Activated CD4-positive, alpha-beta memory T cell treated with anti-CD3 and anti-CD28 coated beads for 36 hours (primary cell): ENCODE results near the gene SBSN. TPM values are rescaled to one million over a fixed set of nuclear protein-coding genes. Genes with fewer than 3 reads are reported as not detected.
A peak's percentile ranks its signal among the peaks of the same experiment; 100 is the strongest.

Source experiments
- CTCF ChIA-PET: fragments of 350-600 bp; sonication (Branson Sonifier 250); formaldehyde crosslinking; loops from one replicate; lab custom pipeline; 2021; ENCODE audit warnings: antibody characterized with exemption, inconsistent platforms; lab: Charles Lee
- POLR2A ChIA-PET: fragments of 350-600 bp; sonication (Branson Sonifier 250); formaldehyde crosslinking; loops from one replicate; lab custom pipeline; 2021; ENCODE audit warnings: antibody characterized with exemption; lab: Charles Lee
- DNase-seq: peaks from one replicate; pipeline ENCODE4 v3.0.0-alpha.2; 2020
- H3K27ac Mint-ChIP-seq: one replicate; pipeline ENCODE4 v1.8.0; 2021; ENCODE audit warnings: mixed read lengths
- H3K27me3 Mint-ChIP-seq: one replicate; pipeline ENCODE4 v1.8.0; 2021; ENCODE audit warnings: mixed read lengths
- H3K36me3 Mint-ChIP-seq: one replicate; pipeline ENCODE4 v1.8.0; 2021; ENCODE audit warnings: mixed read lengths
- H3K4me1 Mint-ChIP-seq: one replicate; pipeline ENCODE4 v1.8.0; 2021; ENCODE audit warnings: low read depth, mixed read lengths
- H3K4me3 Mint-ChIP-seq: one replicate; pipeline ENCODE4 v1.8.0; 2021; ENCODE audit warnings: mild to moderate bottlenecking, mixed read lengths
- H3K9me3 Mint-ChIP-seq: one replicate; pipeline ENCODE4 v1.8.0; 2021; ENCODE audit warnings: mixed read lengths
- intact Hi-C: fragments of 100-400 bp; cut with micrococcal nuclease; formaldehyde crosslinking; loops from one replicate; pipeline ENCODE4 v1.15.1; 2023
- total RNA-seq, 2 experiments: library from RNA; stranded (reverse); gene quantifications; one replicate each; pipeline ENCODE4 v1.2.3, GENCODE V29; 2021

The SBSN gene
- total RNA-seq, 2 experiments from 2014 or later: 0.10 TPM; not detected in 1

DNA sequence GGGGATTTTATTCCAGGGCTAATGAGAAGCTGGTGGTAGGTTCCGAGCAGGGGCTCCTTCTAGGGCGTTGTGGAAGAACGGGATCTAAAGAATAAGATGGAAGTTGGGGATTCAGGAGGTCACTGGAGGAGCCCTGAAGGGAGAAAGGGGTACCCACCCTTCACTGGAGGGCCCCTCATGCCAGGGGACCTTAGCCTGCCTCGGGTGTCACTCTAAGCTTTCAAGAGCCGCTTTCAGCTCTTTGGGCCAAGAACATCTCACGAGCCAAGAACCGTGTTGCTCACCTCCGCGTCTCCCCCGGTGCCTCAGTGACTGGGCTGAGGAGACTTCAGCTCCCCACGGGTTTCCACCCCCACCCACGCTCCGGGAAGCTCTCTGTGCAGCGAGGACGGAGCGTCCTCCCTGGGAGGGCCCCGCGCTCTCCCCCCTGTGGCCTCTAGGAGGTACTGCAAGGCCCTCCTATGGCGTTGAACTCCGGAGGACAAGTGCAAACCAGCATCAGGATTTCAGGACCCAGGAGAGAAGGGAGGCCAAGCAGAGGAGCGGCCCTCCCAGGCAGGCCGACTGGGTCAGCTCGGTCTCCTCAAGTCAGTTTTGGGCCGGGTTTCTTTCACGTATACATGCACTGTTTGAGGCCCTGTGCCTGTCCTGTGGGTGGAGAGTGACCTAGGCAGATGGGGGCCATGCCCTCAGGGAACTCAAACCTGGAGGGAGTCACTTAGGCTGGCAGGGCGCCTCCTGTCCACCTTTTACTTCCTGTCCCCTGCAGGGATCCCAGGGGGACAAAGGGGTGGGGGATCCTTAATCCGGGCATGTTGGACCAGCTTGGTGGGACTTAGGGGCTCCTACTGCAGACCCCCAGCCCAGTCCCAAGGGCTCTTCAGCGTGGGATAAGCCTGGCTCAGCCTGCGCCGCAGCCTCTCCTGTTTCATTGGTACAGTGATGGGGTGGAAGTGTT lies 32.7 kb downstream of the SBSN start:
- Mint-ChIP-seq H3K27ac (no peak overlapping the region), H3K9me3 (no peaks in the 10 kb centered on the region), H3K4me3 (no peak overlapping the region), H3K27me3 (no peaks in the 10 kb centered on the region), H3K4me1 (peaks cover 5% of the 10 kb centered on the region), H3K36me3 (no peaks in the 10 kb centered on the region)
- CTCF ChIA-PET: interaction anchor here (0.6 to 4.7 kb wide), 41 partner anchors 9 to 436 kb away, joined by 3 to 77 read pairs (median 4); partner anchors contain the start of genes FFAR1 and FFAR3
- peak; percentile 85 for DNase-seq
- POLR2A ChIA-PET: interaction anchor here (0.5 to 0.9 kb wide), 3 partner anchors 118 to 148 kb away, joined by 3 to 4 read pairs (median 3); no protein-coding TSS in a partner anchor
- intact Hi-C loops: loop anchor here (1.0 kb wide), 1 partner anchor 142 kb away; no protein-coding TSS in a partner anchor

DNA sequence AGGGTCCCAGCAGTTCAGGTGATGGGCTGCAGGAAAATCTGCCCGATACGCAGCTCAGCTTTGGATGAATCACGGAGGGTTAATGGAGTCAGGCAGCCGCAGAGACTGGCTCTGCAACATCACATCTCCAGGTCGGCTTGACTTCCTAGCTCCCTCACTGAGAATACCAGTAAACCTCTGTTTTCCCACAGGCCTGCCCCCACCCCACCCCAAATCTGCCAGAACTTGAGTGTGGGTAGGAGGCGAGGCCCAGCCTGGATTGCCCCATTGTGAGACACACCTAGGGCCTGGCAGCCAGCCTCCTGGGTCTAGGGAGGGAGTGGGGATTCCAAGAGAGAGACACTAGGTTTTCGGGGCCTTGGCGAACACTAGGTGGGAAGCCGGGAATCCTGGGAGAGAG lies 34.1 kb downstream of the SBSN start:
- intact Hi-C loops: no loop called here
- H3K27ac Mint-ChIP-seq: no peak overlapping the region
- ChIA-PET CTCF (interaction anchor here (1.2 to 4.7 kb wide), 2 partner anchors 141 to 145 kb away, joined by 6 to 48 read pairs; partner anchors contain the start of gene FFAR1), POLR2A (no interaction called here)
- no peaks in the 10 kb centered on the region for H3K27me3 Mint-ChIP-seq
- H3K9me3 Mint-ChIP-seq: no peaks in the 10 kb centered on the region
- DNase-seq: no peak
- H3K36me3 Mint-ChIP-seq: no peaks in the 10 kb centered on the region
- peaks cover 5% of the 10 kb centered on the region for H3K4me1 Mint-ChIP-seq
- no peak overlapping the region for H3K4me3 Mint-ChIP-seq

DNA sequence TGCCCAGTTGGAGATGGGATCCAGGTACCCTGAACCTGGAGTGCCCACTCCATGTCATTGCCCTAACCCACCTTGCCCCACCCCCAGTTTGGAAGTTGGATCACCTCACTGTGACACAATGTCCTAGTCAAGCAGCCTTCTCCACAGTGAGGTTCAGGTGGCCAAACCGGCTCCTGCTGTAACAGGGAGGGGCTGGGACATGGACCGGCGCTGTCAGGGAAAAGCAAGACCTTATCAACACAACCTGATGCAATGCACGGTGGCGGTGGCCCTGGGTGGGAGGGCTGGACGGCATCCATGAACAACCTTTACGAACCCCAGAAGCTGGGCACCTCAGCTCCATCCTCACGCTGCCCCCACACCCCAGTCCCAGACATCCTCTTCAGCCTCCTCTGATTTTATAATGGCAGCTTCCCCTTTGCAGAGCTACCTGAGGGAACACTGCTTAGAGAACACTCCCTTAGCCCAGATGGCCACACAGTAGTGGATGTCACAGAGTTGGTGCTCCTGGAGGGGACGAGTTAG lies 36.2 kb downstream of the SBSN start:
- Mint-ChIP-seq H3K36me3 (no peaks in the 10 kb centered on the region), H3K27ac (no peak overlapping the region), H3K4me1 (peaks cover 5% of the 10 kb centered on the region), H3K9me3 (no peaks in the 10 kb centered on the region), H3K4me3 (no peak overlapping the region), H3K27me3 (no peaks in the 10 kb centered on the region)
- POLR2A ChIA-PET: no interaction called here
- CTCF ChIA-PET: interaction anchor here (1.3 to 2.3 kb wide), 3 partner anchors 9 to 139 kb away, joined by 3 to 11 read pairs (median 8); no protein-coding TSS in a partner anchor
- no peak for DNase-seq
- intact Hi-C loops: no loop called here

DNA sequence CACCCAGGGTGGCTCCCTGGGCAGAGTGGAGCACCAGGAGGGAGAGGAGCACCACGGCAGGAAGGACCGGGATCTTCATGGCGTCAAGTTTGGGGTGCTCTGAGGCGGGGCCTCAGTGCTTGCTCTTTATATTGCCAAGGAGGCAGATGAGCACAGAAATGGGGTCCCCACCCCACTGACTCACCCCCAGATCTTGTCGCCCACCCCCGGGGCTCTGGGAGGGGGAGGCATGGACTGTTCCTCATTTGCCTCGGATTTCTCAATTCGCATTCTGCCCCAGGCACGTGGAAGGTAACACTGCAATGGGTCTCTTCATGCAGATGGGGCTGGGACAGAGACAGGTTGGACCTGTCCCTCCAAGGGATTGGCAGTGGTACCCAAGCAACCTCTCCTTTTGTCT lies 37.7 kb downstream of the SBSN start, which contains the start of gene KRTDAP:
KRTDAP (minus strand) TSS at position 101 of the 400 bp plus-strand sequence; CDS start at position 79, 22 bp downstream.
- intact Hi-C loops: no loop called here
- no peak for DNase-seq
- Mint-ChIP-seq H3K27ac (no peak within 1 kb of the TSS), H3K27me3 (no peaks in the 10 kb centered on the region), H3K4me1 (peaks cover 5% of the 10 kb centered on the region), H3K9me3 (no peaks in the 10 kb centered on the region), H3K36me3 (no peaks in the 10 kb centered on the region), H3K4me3 (no peak within 1 kb of the TSS)
- CTCF ChIA-PET: interaction anchor here (2.2 kb wide), 1 partner anchor 138 kb away, joined by 11 read pairs; no protein-coding TSS in a partner anchor
- POLR2A ChIA-PET: no interaction called here

DNA sequence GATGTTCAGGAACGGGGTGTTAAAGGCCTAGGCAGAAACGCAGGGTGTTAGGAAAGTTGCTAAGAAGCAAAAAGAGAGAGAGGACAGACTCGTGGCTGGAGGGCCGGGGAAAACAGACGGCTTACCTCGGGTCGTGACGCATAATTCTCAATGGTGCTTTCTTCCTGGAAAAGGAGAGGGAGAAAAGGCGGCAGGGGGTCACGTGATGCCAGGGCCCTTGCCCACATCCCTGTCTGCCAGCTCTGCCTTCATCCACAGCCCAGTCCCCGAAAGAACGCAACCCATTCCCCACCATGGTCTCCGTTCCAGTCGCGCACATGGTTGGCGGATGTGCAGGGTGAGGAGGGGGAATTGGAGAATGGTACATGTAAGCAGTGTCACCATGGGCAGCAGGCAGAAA lies 39.4 kb downstream of the SBSN start:
- H3K4me1 Mint-ChIP-seq: peaks cover 9% of the 10 kb centered on the region
- no peak overlapping the region for H3K27ac Mint-ChIP-seq
- no peaks in the 10 kb centered on the region for H3K36me3 Mint-ChIP-seq
- intact Hi-C loops: no loop called here
- H3K9me3 Mint-ChIP-seq: no peaks in the 10 kb centered on the region
- no peak overlapping the region for H3K4me3 Mint-ChIP-seq
- CTCF ChIA-PET: no interaction called here
- DNase-seq: no peak
- POLR2A ChIA-PET: no interaction called here
- H3K27me3 Mint-ChIP-seq: no peaks in the 10 kb centered on the region

DNA sequence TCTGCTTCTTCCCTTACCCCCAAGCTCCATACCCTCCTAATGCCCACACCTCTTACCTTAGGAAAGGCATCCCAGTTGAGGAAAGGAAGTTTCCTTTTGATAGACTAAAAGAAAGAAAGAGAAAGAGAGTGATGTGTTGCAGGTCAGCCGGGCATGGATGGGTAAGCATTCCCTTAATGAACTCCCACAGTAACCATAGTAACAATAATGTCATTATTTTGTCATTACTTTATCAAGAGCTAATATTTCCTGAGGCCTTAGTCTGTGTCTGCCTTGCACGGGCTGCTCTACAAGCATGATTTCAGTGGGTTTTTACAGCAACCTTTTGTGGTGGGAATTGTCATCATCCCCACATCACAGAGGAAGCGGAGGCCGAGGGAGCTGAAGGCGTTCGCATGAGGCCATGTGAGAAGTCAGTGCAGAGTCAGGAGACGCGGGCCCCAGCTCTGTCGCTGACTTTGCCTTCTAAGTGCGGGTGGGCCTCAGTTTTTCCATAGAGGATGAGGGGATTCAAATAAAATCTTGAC lies 40.4 kb downstream of the SBSN start:
- Mint-ChIP-seq H3K9me3 (no peaks in the 10 kb centered on the region), H3K4me3 (no peak overlapping the region), H3K27ac (no peak overlapping the region), H3K36me3 (no peaks in the 10 kb centered on the region), H3K27me3 (no peaks in the 10 kb centered on the region), H3K4me1 (peaks cover 11% of the 10 kb centered on the region)
- ChIA-PET CTCF (interaction anchor here (0.6 to 3.4 kb wide), 6 partner anchors 8 to 1253 kb away, joined by 3 to 19 read pairs (median 8); no protein-coding TSS in a partner anchor), POLR2A (no interaction called here)
- intact Hi-C loops: no loop called here
- DNase-seq: no peak

DNA sequence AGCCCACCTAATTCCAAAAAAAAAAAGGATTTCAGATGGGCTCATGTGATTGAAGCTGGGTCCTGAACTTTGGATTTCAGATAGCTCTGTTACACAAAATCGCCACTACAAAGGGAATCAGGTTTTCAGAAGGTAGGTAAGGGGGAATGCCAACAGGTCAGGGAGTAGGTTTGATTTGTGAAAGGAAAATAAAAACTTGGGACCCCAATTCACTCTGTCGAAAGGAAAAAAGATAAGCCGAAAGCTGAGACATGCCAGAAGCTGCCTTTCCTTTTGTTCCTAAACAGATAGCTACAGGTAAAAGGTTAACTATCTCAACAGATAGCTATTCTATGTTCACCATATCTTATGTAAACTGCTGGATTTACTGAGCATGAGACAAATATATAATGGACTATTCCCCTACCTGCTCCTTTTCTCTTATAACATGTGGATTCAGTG lies 41.8 kb downstream of the SBSN start:
- Mint-ChIP-seq H3K27me3 (no peaks in the 10 kb centered on the region), H3K4me1 (peaks cover 11% of the 10 kb centered on the region), H3K4me3 (no peak overlapping the region), H3K27ac (no peak overlapping the region), H3K36me3 (no peaks in the 10 kb centered on the region), H3K9me3 (no peaks in the 10 kb centered on the region)
- POLR2A ChIA-PET: no interaction called here
- no peak for DNase-seq
- intact Hi-C loops: no loop called here
- CTCF ChIA-PET: interaction anchor here (0.6 to 3.4 kb wide), 7 partner anchors 9 to 133 kb away, joined by 3 to 19 read pairs (median 5); no protein-coding TSS in a partner anchor

DNA sequence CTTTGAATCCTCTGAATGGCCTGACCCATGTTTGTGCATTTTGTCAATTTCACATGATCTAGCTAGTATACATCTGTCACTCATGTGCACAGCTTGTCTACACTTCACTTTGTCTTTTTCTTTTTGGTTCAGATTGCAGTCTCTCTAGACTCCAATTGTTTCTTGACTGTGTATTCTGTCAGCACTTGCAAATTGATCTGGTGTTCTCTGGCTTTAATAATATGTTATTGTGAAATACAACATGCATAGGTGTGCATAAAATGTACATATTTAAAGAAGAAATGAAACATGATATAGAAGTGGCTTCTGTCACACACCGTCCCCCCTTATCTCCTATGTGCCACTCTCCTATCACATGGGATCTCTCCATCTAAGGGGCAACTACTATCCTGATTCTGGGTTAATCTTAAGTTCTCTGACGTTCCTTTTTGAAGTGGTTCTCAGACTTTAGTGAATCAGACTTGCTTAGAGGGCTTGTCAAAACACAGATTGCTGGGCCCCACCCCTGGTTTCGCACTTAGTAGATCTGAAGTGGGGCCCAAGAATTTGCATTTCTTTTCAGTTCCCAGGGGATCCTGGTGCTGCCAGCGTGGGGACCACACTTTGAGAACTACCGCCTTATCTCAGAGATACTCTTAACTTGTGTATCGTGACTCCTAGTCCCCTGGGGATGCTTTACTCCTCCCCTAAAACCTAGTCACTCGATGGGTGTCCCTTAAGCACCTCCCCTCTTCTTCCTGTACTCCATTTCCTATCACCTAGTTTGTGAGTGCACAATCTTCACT lies 43.7 kb downstream of the SBSN start:
- H3K36me3 Mint-ChIP-seq: no peaks in the 10 kb centered on the region
- no peaks in the 10 kb centered on the region for H3K27me3 Mint-ChIP-seq
- intact Hi-C loops: no loop called here
- peaks cover 11% of the 10 kb centered on the region for H3K4me1 Mint-ChIP-seq
- CTCF ChIA-PET: interaction anchor here (1.9 to 3.4 kb wide), 2 partner anchors 11 kb away, joined by 6 to 19 read pairs; no protein-coding TSS in a partner anchor
- H3K4me3 Mint-ChIP-seq: no peak overlapping the region
- peak; percentile 47 for DNase-seq
- no peaks in the 10 kb centered on the region for H3K9me3 Mint-ChIP-seq
- POLR2A ChIA-PET: no interaction called here
- peak overlapping the region; percentile 23 for H3K27ac Mint-ChIP-seq

DNA sequence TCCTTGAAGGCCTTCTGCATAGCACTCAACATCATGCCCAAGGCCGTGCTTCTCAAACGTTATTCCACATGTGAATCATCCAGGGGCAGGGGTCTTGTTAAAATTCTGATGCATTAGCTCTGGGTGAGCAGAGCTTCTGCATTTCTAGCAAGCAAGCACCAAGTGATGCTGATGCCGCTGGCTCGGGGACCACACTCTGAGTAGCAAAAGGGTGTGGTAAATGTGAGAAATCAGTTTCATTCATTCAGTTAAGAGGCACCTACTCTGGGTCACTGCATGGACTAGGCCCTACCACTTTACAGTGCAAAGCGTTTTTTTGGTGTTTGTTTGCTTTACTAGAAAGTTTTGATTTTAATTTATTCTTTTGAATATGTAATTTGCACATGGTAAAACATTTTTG lies 45.0 kb downstream of the SBSN start:
- ChIA-PET POLR2A (interaction anchor here (0.6 kb wide), 1 partner anchor 108 kb away, joined by 3 read pairs; no protein-coding TSS in a partner anchor), CTCF (interaction anchor here (1.9 kb wide), 1 partner anchor 12 kb away, joined by 6 read pairs; no protein-coding TSS in a partner anchor)
- Mint-ChIP-seq H3K9me3 (no peaks in the 10 kb centered on the region), H3K27ac (no peak overlapping the region), H3K36me3 (no peaks in the 10 kb centered on the region), H3K27me3 (no peaks in the 10 kb centered on the region), H3K4me3 (no peak overlapping the region), H3K4me1 (peaks cover 11% of the 10 kb centered on the region)
- peak; percentile 48 for DNase-seq
- intact Hi-C loops: no loop called here

DNA sequence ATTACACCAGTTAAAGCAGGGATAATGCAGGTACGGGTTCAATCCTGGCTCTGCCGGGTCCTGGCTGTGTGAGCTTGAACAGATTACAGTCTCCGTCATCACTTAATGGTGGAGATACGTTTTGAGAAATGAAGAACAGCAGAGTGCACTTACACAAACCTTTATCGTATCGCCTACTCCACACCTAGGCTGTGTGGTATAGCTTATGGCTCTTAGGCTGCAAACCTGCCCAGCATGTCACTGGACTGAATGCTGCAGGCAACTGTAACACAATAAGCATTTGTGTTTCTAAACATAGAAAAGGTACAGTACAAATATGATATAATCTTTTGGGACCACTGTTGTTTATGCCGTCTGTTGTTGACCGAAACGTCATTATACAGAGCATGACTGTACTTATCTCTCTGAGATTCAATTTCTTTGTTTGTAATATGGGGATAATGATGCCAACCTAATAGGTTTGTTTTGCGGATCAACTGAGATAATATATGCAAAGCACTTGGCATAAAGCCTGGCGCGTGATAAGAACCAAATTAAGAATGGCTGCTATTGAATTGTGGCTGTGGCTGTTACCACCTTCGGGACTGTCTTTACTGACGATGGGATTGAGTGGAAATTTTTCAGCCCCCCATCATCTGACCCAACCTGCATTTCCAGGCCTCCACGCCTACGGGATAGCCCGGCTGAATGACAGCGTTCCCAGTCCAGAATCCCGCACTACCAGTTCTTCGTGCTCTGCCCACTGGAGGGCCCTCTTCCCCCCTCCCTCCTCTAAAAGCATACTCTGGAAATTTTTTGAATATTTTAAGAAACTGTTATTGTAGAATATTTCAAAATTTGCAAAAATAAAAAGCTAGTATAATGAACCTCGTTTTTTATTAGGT lies 49.1 kb downstream of the SBSN start:
- no peak for DNase-seq
- no peak overlapping the region for H3K4me3 Mint-ChIP-seq
- no peak overlapping the region for H3K27ac Mint-ChIP-seq
- no peaks in the 10 kb centered on the region for H3K36me3 Mint-ChIP-seq
- H3K9me3 Mint-ChIP-seq: no peaks in the 10 kb centered on the region
- POLR2A ChIA-PET: interaction anchor here (1.0 kb wide), 1 partner anchor 31 kb away, joined by 3 read pairs; no protein-coding TSS in a partner anchor
- H3K4me1 Mint-ChIP-seq: peaks cover 1% of the 10 kb centered on the region
- CTCF ChIA-PET: interaction anchor here (0.7 to 1.5 kb wide), 5 partner anchors 16 to 126 kb away, joined by 3 to 6 read pairs (median 4); partner anchors contain the start of gene FFAR2
- intact Hi-C loops: no loop called here
- no peaks in the 10 kb centered on the region for H3K27me3 Mint-ChIP-seq
